Stromal cell of bone marrow (primary cell): ENCODE measurements around the gene TAF4.
A peak's percentile ranks its signal among the peaks of the same experiment; 100 is the strongest.

Experiments
- DNase-seq: peaks from one replicate; pipeline ENCODE4 v3.0.0-alpha.2; 2012; ENCODE audit warnings: low read depth

The TAF4 gene

GRCh38 chr20:62042025-62042820 lies 23.5 kb downstream of the TAF4 start:
- DNase-seq: no peak

- no peak for DNase-seq
Measured at GRCh38 chr20:62040933-62041332, 24.7 kb downstream of the TAF4 start.

- DNase-seq: no peak
Measured at GRCh38 chr20:62040381-62040922, 25.2 kb downstream of the TAF4 start.

GRCh38 chr20:62039738-62040137 lies 25.9 kb downstream of the TAF4 start:
- no peak for DNase-seq

- DNase-seq: no peak
Measured at GRCh38 chr20:62032609-62033368, 32.9 kb downstream of the TAF4 start.

- DNase-seq: no peak
Measured at GRCh38 chr20:62031462-62032092, 34.1 kb downstream of the TAF4 start.

- DNase-seq: no peak
Measured at GRCh38 chr20:62030834-62031434, 34.7 kb downstream of the TAF4 start.

- DNase-seq: no peak
Measured at GRCh38 chr20:62030357-62030756, 35.3 kb downstream of the TAF4 start.

GRCh38 chr20:62029949-62030348 lies 35.7 kb downstream of the TAF4 start:
- no peak for DNase-seq

GRCh38 chr20:62029296-62029695 lies 36.4 kb downstream of the TAF4 start:
- no peak for DNase-seq

GRCh38 chr20:62028384-62028783 lies 37.3 kb downstream of the TAF4 start:
- DNase-seq: no peak

- no peak for DNase-seq
Measured at GRCh38 chr20:62027698-62028321, 37.9 kb downstream of the TAF4 start.

GRCh38 chr20:62027116-62027515 lies 38.6 kb downstream of the TAF4 start:
- DNase-seq: no peak

- no peak for DNase-seq
Measured at GRCh38 chr20:62026564-62026856, 39.2 kb downstream of the TAF4 start.

GRCh38 chr20:62025832-62026563 lies 39.7 kb downstream of the TAF4 start:
- DNase-seq: peak; percentile 33

- DNase-seq: no peak
Measured at GRCh38 chr20:62025394-62025793, 40.3 kb downstream of the TAF4 start.

- no peak for DNase-seq
Measured at GRCh38 chr20:62023935-62024334, 41.7 kb downstream of the TAF4 start.

GRCh38 chr20:62022575-62023139 lies 43.0 kb downstream of the TAF4 start:
- no peak for DNase-seq

- no peak for DNase-seq
Measured at GRCh38 chr20:62021793-62022385, 43.8 kb downstream of the TAF4 start.

GRCh38 chr20:62020935-62021701 lies 44.6 kb downstream of the TAF4 start:
- DNase-seq: no peak
